Measurements from ENCODE around the gene C10orf90.

Gene C10orf90

GRCh38 chr10:126632705-126633104, 37.8 kb downstream of the C10orf90 start:
- no peaks in the 10 kb centered on the region for H4K20me1 ChIP-seq (ENCODE audit: low read depth, low read length)
- no peak overlapping the region for H3K27ac ChIP-seq (ENCODE audit: low read depth, low read length)
- H3K9ac ChIP-seq (ENCODE audit: low read length) = no peak overlapping the region
- no peak overlapping the region for H3K4me3 ChIP-seq (ENCODE audit: insufficient read depth, low read length, poor library complexity, severe bottlenecking)
- H3K36me3 ChIP-seq (ENCODE audit: low read length) = no peaks in the 10 kb centered on the region
- H2AFZ ChIP-seq (ENCODE audit: low read depth, low read length, severe bottlenecking) = no peak overlapping the region
- H3K9me2 ChIP-seq (replicated peaks; ENCODE audit: insufficient read depth, low read length) = no peaks in the 10 kb centered on the region
- no peaks in the 10 kb centered on the region for H3K27me3 ChIP-seq (ENCODE audit: low read length)
- no peak overlapping the region for H3K4me2 ChIP-seq (ENCODE audit: low read depth, low read length, poor library complexity, severe bottlenecking)
- TF ChIP-seq CTCF (IDR thresholded peaks at IDR 0.05; ENCODE audit: insufficient read depth, low read length, poor library complexity, severe bottlenecking) = no peak
- TF ChIP-seq EZH2phosphoT487 (conservative IDR thresholded peaks at IDR 0.05; ENCODE audit: low read length) = no peak
- no peaks in the 10 kb centered on the region for H3K9me3 ChIP-seq (ENCODE audit: insufficient read depth, low read length)
- no peaks in the 10 kb centered on the region for H3K79me2 ChIP-seq (ENCODE audit: insufficient read depth, low read length)
- H3F3A ChIP-seq (ENCODE audit: insufficient read depth) = no peaks in the 10 kb centered on the region

GRCh38 chr10:126629925-126630624, 40.4 kb downstream of the C10orf90 start:
- H3F3A ChIP-seq (ENCODE audit: insufficient read depth) = no peaks in the 10 kb centered on the region
- no peak overlapping the region for H3K4me2 ChIP-seq (ENCODE audit: low read depth, low read length, poor library complexity, severe bottlenecking)
- no peak for TF ChIP-seq EZH2phosphoT487 (conservative IDR thresholded peaks at IDR 0.05; ENCODE audit: low read length)
- TF ChIP-seq CTCF (IDR thresholded peaks at IDR 0.05; ENCODE audit: insufficient read depth, low read length, poor library complexity, severe bottlenecking) = no peak
- no peak overlapping the region for H2AFZ ChIP-seq (ENCODE audit: low read depth, low read length, severe bottlenecking)
- no peak overlapping the region for H3K9ac ChIP-seq (ENCODE audit: low read length)
- H3K27ac ChIP-seq (ENCODE audit: low read depth, low read length) = no peak overlapping the region
- no peak overlapping the region for H3K4me3 ChIP-seq (ENCODE audit: insufficient read depth, low read length, poor library complexity, severe bottlenecking)
- no peaks in the 10 kb centered on the region for H3K27me3 ChIP-seq (ENCODE audit: low read length)
- H3K9me2 ChIP-seq (replicated peaks; ENCODE audit: insufficient read depth, low read length) = no peaks in the 10 kb centered on the region
- H3K36me3 ChIP-seq (ENCODE audit: low read length) = no peaks in the 10 kb centered on the region
- no peaks in the 10 kb centered on the region for H4K20me1 ChIP-seq (ENCODE audit: low read depth, low read length)
- no peaks in the 10 kb centered on the region for H3K79me2 ChIP-seq (ENCODE audit: insufficient read depth, low read length)
- no peaks in the 10 kb centered on the region for H3K9me3 ChIP-seq (ENCODE audit: insufficient read depth, low read length)

- no peaks in the 10 kb centered on the region for H3K79me2 ChIP-seq (ENCODE audit: insufficient read depth, low read length)
These were observed 41.7 kb downstream of the C10orf90 start for GRCh38 chr10:126628746-126629145.

More at GRCh38 chr10:126628746-126629145, 41.7 kb downstream of the C10orf90 start:
- Histone ChIP-seq H3K27me3 (ENCODE audit: low read length) (no peaks in the 10 kb centered on the region), H3K9me2 (replicated peaks; ENCODE audit: insufficient read depth, low read length) (no peaks in the 10 kb centered on the region), H3K9me3 (ENCODE audit: insufficient read depth, low read length) (no peaks in the 10 kb centered on the region), H3K4me3 (ENCODE audit: insufficient read depth, low read length, poor library complexity, severe bottlenecking) (no peak overlapping the region), H2AFZ (ENCODE audit: low read depth, low read length, severe bottlenecking) (no peak overlapping the region), H3K9ac (ENCODE audit: low read length) (no peak overlapping the region), H3K4me2 (ENCODE audit: low read depth, low read length, poor library complexity, severe bottlenecking) (no peak overlapping the region), H3K27ac (ENCODE audit: low read depth, low read length) (no peak overlapping the region), H4K20me1 (ENCODE audit: low read depth, low read length) (no peaks in the 10 kb centered on the region), H3F3A (ENCODE audit: insufficient read depth) (no peaks in the 10 kb centered on the region), H3K36me3 (ENCODE audit: low read length) (no peaks in the 10 kb centered on the region)
- TF ChIP-seq EZH2phosphoT487 (conservative IDR thresholded peaks at IDR 0.05; ENCODE audit: low read length) = no peak
- TF ChIP-seq CTCF (IDR thresholded peaks at IDR 0.05; ENCODE audit: insufficient read depth, low read length, poor library complexity, severe bottlenecking) = no peak

All from SU-DHL-6 (cell line).